Peyer's patch (tissue), 4 donors: ENCODE data around the gene C8B.

ENCODE experiments used
- POLR2A ChIP-seq, 2 donors: fragments of 450-650 bp; IDR thresholded peaks; one replicate each; pipeline ENCODE4 v1.5.1; 2017; ENCODE audit warnings: antibody characterized with exemption in 2 of 2, mild to moderate bottlenecking in 2 of 2, moderate library complexity in 2 of 2
- TF ChIP-seq, protein P1 (sequence below), 6 experiments: fragments of 450-650 bp in 4 of 6; fragments of 200-600 bp in 2 of 6; sonication (generic) in 1 of 6; IDR thresholded peaks; one replicate each; pipeline ENCODE4 v1.5.1; 2017 to 2019; ENCODE audit warnings: antibody characterized with exemption in 6 of 6, mild to moderate bottlenecking in 3 of 6, moderate library complexity in 1 of 6

DNA sequence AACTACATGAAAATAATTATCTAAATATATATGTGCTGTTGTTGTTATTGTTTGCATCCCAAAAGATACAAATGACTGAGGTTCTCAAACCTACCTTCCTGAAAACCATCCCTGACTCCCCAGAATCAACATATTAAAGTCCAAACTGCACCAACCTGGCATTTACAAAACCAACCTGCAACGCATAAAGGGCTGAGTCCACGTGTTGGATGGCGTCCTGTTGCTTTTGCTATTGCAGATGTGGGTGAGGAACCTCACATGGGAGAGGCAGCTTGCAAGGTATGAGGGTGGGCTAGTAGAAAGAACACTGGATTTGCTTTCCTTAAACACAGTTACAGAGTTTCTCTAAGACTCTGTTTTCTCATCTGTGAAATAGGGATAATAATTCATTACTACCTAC, 1.5 kb upstream of the C8B start:
- no peak for TF ChIP-seq POLR2A (IDR thresholded peaks at IDR 0.05)
- TF ChIP-seq, protein P1, sequence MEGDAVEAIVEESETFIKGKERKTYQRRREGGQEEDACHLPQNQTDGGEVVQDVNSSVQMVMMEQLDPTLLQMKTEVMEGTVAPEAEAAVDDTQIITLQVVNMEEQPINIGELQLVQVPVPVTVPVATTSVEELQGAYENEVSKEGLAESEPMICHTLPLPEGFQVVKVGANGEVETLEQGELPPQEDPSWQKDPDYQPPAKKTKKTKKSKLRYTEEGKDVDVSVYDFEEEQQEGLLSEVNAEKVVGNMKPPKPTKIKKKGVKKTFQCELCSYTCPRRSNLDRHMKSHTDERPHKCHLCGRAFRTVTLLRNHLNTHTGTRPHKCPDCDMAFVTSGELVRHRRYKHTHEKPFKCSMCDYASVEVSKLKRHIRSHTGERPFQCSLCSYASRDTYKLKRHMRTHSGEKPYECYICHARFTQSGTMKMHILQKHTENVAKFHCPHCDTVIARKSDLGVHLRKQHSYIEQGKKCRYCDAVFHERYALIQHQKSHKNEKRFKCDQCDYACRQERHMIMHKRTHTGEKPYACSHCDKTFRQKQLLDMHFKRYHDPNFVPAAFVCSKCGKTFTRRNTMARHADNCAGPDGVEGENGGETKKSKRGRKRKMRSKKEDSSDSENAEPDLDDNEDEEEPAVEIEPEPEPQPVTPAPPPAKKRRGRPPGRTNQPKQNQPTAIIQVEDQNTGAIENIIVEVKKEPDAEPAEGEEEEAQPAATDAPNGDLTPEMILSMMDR (IDR thresholded peaks at IDR 0.05) = no peak
